OCI-LY7 (cell line): ENCODE data around the gene VIPR1. TPM values are rescaled to one million over a fixed set of nuclear protein-coding genes. Genes with fewer than 3 reads are reported as not detected.

Source experiments
- BruUV-seq: library from RNA; stranded (reverse); fragments of 400-500 nt; replicated peaks from 2 replicates; lab custom pipeline; 2021; lab: Mats Ljungman, UMichigan
- CTCF ChIA-PET: fragments of 300-600 bp; sonication (Branson Sonifier 250); formaldehyde crosslinking; loops from one replicate; lab custom pipeline; 2022; ENCODE audit warnings: antibody characterized with exemption; ENCODE audit not compliant: unreplicated experiment; lab: Charles Lee
- POLR2A ChIA-PET: fragments of 300-600 bp; sonication (Branson Sonifier 250); formaldehyde crosslinking; loops from one replicate; lab custom pipeline; 2022; ENCODE audit warnings: antibody characterized with exemption; lab: Charles Lee
- DNase-seq: peaks from one replicate; pipeline ENCODE4 v3.0.0-alpha.2; 2015; ENCODE audit warnings: low spot score
- H2AFZ ChIP-seq: fragments of 200-600 bp; sonication (generic), shearing (Covaris generic); 2 replicates; pipeline ENCODE4 v1.6.1; 2014; ENCODE audit warnings: mild to moderate bottlenecking, antibody characterized with exemption, low read length, moderate library complexity
- H3K27ac ChIP-seq: fragments of 200-600 bp; sonication (generic); 2 replicates; pipeline ENCODE4 v1.5.1; 2014; ENCODE audit warnings: mixed run types, low read depth, mild to moderate bottlenecking, moderate library complexity, low read length, inconsistent platforms; ENCODE audit not compliant: poor library complexity, severe bottlenecking
- H3K36me3 ChIP-seq: fragments of 200-600 bp; sonication (generic); 2 replicates; pipeline ENCODE4 v1.6.1; 2014; ENCODE audit warnings: mild to moderate bottlenecking, antibody characterized with exemption, low read length, moderate library complexity, mixed read lengths; ENCODE audit not compliant: insufficient read depth
- H3K4me1 ChIP-seq: fragments of 200-600 bp; sonication (generic); 2 replicates; pipeline ENCODE4 v1.5.1; 2014; ENCODE audit warnings: mild to moderate bottlenecking, low read length; ENCODE audit not compliant: insufficient read depth, poor library complexity, severe bottlenecking
- H3K4me2 ChIP-seq: fragments of 200-600 bp; sonication (generic); 2 replicates; pipeline ENCODE4 v1.6.1; 2014; ENCODE audit warnings: mild to moderate bottlenecking, low read length
- H3K4me3 ChIP-seq: fragments of 200-600 bp; sonication (generic); 2 replicates; pipeline ENCODE4 v1.5.1; 2014; ENCODE audit warnings: mild to moderate bottlenecking, low read depth, low read length; ENCODE audit not compliant: poor library complexity, severe bottlenecking
- H3K79me2 ChIP-seq: fragments of 200-600 bp; sonication (generic); 2 replicates; pipeline ENCODE4 v1.6.1; 2016; ENCODE audit warnings: low read depth, mild to moderate bottlenecking, low read length, moderate library complexity, mixed read lengths; ENCODE audit not compliant: insufficient read depth
- H3K9me2 ChIP-seq: fragments of 200-600 bp; sonication (generic); 2 replicates; pipeline ENCODE4 v1.6.1; 2016; ENCODE audit warnings: mild to moderate bottlenecking, low read length, mixed read lengths; ENCODE audit not compliant: insufficient read depth
- H3K9me3 ChIP-seq: fragments of 200-600 bp; sonication (generic); 2 replicates; pipeline ENCODE4 v1.6.1; 2014; ENCODE audit warnings: mild to moderate bottlenecking, mixed run types, low read length, mixed read lengths
- H4K20me1 ChIP-seq: fragments of 200-600 bp; sonication (generic); 2 replicates; pipeline ENCODE4 v1.6.1; 2014; ENCODE audit warnings: mild to moderate bottlenecking, antibody characterized with exemption, low read length, moderate library complexity, mixed read lengths; ENCODE audit not compliant: insufficient read depth
- EZH2phosphoT487 ChIP-seq: fragments of 200-600 bp; sonication (generic); IDR thresholded peaks from 2 replicates; pipeline ENCODE4 v1.6.1; 2018; ENCODE audit warnings: low read depth, borderline replicate concordance, mild to moderate bottlenecking, mixed run types, antibody characterized with exemption, low read length, moderate library complexity, mixed read lengths
- intact Hi-C: fragments of 100-400 bp; cut with micrococcal nuclease; formaldehyde crosslinking; loops from one replicate; pipeline ENCODE4 v1.10.0; 2022; ENCODE audit not compliant: unreplicated experiment
- total RNA-seq, 2 experiments: library from RNA; depleted of rRNA in 1 of 2; stranded (reverse); fragments of >200 nt in 1 of 2; shearing (Covaris generic) in 1 of 2; gene quantifications; 2 replicates each; pipeline ENCODE4 v1.2.3, GENCODE V29; 2014 to 2022
- TF ChIP-seq, protein P1 (sequence below): fragments of 200-600 bp; sonication (generic); conservative IDR thresholded peaks from 2 replicates; pipeline ENCODE4 v1.5.1; 2014; ENCODE audit warnings: mild to moderate bottlenecking, antibody characterized with exemption, low read length, moderate library complexity, mixed read lengths

The VIPR1 gene
- total RNA-seq, 2 experiments from 2014 or later, result not detected

DNA sequence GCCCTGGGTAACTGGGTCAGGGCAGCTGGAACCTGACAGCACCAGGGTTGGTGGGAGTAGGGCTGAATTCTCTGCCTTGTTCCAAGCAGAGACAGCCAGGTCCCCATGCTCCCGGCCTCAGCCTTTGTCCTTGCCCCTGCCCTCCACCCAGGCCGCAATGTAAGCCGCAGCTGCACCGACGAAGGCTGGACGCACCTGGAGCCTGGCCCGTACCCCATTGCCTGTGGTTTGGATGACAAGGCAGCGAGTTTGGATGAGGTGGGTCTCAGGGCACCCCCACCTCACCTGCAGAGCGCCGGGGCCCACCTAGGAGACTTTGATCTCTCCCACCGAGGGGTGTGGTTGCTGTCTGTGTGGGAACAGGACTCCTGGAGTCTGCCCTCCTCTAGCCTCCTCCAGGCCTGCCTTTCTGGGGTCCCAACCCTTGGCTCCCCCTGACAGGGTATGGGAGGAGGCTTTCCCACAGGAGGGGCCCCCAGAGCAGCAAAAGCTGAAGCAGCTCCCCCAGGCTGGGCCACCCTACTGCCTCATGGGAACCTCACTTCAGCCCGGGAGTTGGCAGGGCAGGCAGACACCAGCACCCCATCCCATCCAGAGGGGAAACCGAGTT, 23.4 kb downstream of the VIPR1 start:
- no peak for DNase-seq
- POLR2A ChIA-PET, result interaction anchor here (1.1 kb wide), 1 partner anchor 9 kb away, joined by 3 read pairs; no protein-coding TSS in a partner anchor
- H3K4me2 ChIP-seq, result no peak overlapping the region
- no peak overlapping the region for H3K4me3 ChIP-seq
- no peak overlapping the region for H2AFZ ChIP-seq
- no peaks in the 10 kb centered on the region for H4K20me1 ChIP-seq
- CTCF ChIA-PET, result no interaction called here
- H3K79me2 ChIP-seq, result no peaks in the 10 kb centered on the region
- H3K9me3 ChIP-seq, result no peaks in the 10 kb centered on the region
- intact Hi-C loops, result no loop called here
- BruUV-seq, result no TSS peak
- TF ChIP-seq, protein P1, sequence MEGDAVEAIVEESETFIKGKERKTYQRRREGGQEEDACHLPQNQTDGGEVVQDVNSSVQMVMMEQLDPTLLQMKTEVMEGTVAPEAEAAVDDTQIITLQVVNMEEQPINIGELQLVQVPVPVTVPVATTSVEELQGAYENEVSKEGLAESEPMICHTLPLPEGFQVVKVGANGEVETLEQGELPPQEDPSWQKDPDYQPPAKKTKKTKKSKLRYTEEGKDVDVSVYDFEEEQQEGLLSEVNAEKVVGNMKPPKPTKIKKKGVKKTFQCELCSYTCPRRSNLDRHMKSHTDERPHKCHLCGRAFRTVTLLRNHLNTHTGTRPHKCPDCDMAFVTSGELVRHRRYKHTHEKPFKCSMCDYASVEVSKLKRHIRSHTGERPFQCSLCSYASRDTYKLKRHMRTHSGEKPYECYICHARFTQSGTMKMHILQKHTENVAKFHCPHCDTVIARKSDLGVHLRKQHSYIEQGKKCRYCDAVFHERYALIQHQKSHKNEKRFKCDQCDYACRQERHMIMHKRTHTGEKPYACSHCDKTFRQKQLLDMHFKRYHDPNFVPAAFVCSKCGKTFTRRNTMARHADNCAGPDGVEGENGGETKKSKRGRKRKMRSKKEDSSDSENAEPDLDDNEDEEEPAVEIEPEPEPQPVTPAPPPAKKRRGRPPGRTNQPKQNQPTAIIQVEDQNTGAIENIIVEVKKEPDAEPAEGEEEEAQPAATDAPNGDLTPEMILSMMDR, result no peak
- TF ChIP-seq EZH2phosphoT487, result no peak
- H3K4me1 ChIP-seq, result no peaks in the 10 kb centered on the region
- H3K27ac ChIP-seq, result no peak overlapping the region
- no peaks in the 10 kb centered on the region for H3K9me2 ChIP-seq
- no peaks in the 10 kb centered on the region for H3K36me3 ChIP-seq

DNA sequence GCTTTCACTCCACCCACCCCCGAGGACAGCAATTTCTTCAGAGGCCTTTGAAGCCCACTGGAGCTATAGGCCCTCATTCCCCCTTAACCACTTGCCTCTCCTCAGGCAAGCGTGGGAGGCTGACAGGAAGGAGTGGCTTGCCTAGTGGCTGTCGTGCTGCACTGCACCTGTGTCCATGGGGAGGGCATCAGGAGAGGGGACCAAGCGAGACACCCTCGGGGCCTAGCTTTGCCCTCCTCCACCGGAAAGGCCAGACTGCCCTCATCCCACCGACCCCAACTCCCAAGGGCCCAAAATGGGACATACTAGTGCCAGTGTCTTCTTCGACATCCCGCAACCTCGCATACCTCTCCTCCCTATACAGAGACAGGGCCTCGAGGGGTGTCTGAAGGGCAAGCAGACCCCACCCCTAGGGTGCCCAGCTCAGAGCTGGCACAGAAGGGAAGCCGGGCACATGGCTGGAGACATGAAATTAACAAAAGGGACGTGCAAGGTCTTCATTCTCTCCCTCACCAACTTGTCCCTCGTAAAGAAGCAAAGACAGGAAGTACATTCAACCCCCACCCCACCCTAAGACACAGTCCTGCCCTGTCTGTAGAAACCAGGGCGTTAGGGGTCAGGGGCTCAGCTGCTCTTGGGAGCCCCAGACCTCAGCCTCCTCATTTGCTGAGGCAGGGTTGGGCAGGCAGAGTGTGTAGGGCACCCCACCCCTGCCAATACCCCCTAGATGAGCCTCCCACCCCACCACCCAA, 24.3 kb downstream of the VIPR1 start:
- BruUV-seq, result no TSS peak
- H3K36me3 ChIP-seq, result no peaks in the 10 kb centered on the region
- H3K4me1 ChIP-seq, result no peaks in the 10 kb centered on the region
- CTCF ChIA-PET, result no interaction called here
- no peaks in the 10 kb centered on the region for H3K79me2 ChIP-seq
- no peak overlapping the region for H3K27ac ChIP-seq
- no peaks in the 10 kb centered on the region for H3K9me2 ChIP-seq
- H3K4me2 ChIP-seq, result no peak overlapping the region
- intact Hi-C loops, result no loop called here
- TF ChIP-seq EZH2phosphoT487, result no peak
- TF ChIP-seq, protein P1, result no peak
- POLR2A ChIA-PET, result interaction anchor here (1.1 kb wide), 1 partner anchor 10 kb away, joined by 3 read pairs; no protein-coding TSS in a partner anchor
- H3K4me3 ChIP-seq, result no peak overlapping the region
- no peaks in the 10 kb centered on the region for H4K20me1 ChIP-seq
- no peak for DNase-seq
- no peaks in the 10 kb centered on the region for H3K9me3 ChIP-seq
- H2AFZ ChIP-seq, result no peak overlapping the region
